Right renal pelvis (tissue), 4 donors: ENCODE measurements around the gene SEMA3E. TPM values are rescaled to one million over a fixed set of nuclear protein-coding genes. Genes with fewer than 3 reads are reported as not detected.
"Not testable (repeated sequence)": the region's sequence is repeated elsewhere in the genome, so short reads cannot be mapped to it uniquely, and the experiment has no call there.

Source experiments
- DNase-seq, 4 donors: peaks; one replicate each; pipeline ENCODE4 v3.0.0-alpha.2; 2013; ENCODE audit warnings: low read depth in 4 of 4, low spot score in 3 of 4, missing footprints in 1 of 4
- polyA plus RNA-seq, 4 donors: library from polyadenylated mRNA; unstranded; fragments of 120-200 nt; gene quantifications; one replicate each; pipeline ENCODE4 v1.2.1, GENCODE V29; 2013; ENCODE audit not compliant: insufficient read length in 4 of 4

SEMA3E gene
- polyA plus RNA-seq, result 1 to 10 TPM; 1.5 to 3.0 (median 2.2) TPM

GRCh38 chr7:83648464-83649241, at the start of gene SEMA3E:
Gene SEMA3E, minus strand, starts transcription at chr7:83649139.
- peak in 2 of 4 donors; percentile 20 to 34 for DNase-seq

- DNase-seq, result no peak
Measured at GRCh38 chr7:83697804-83698530, 49.0 kb upstream of the SEMA3E start.

GRCh38 chr7:83696101-83696500, 47.2 kb upstream of the SEMA3E start:
- no peak for DNase-seq

GRCh38 chr7:83695128-83695960, 46.4 kb upstream of the SEMA3E start:
- DNase-seq, result no peak

- no peak for DNase-seq
Measured at GRCh38 chr7:83693256-83693655, 44.3 kb upstream of the SEMA3E start.

- no peak for DNase-seq
Measured at GRCh38 chr7:83691095-83691494, 42.2 kb upstream of the SEMA3E start.

GRCh38 chr7:83689855-83690254, 40.9 kb upstream of the SEMA3E start:
- no peak for DNase-seq

GRCh38 chr7:83686416-83686815, 37.5 kb upstream of the SEMA3E start:
- DNase-seq, result no peak

- no peak for DNase-seq
Measured at GRCh38 chr7:83684928-83685327, 36.0 kb upstream of the SEMA3E start.

- no peak for DNase-seq
Measured at GRCh38 chr7:83681200-83681778, 32.4 kb upstream of the SEMA3E start.

GRCh38 chr7:83677180-83677866, 28.4 kb upstream of the SEMA3E start:
- DNase-seq, result peak; percentile 22 to 52 (median 34)

GRCh38 chr7:83673291-83673690, 24.4 kb upstream of the SEMA3E start:
- not testable (repeated sequence) for DNase-seq

GRCh38 chr7:83672157-83672556, 23.2 kb upstream of the SEMA3E start:
- no peak for DNase-seq

GRCh38 chr7:83663131-83663530, 14.2 kb upstream of the SEMA3E start:
- no peak for DNase-seq

- no peak for DNase-seq
Measured at GRCh38 chr7:83658126-83658525, 9.2 kb upstream of the SEMA3E start.

- peak; percentile 6 to 22 (median 13) for DNase-seq
Measured at GRCh38 chr7:83655951-83656556, 7.1 kb upstream of the SEMA3E start.

- DNase-seq, result no peak
Measured at GRCh38 chr7:83652481-83652880, 3.5 kb upstream of the SEMA3E start.

- no peak for DNase-seq
Measured at GRCh38 chr7:83649701-83650100, 762 bp upstream of the SEMA3E start.

GRCh38 chr7:83646027-83646426, 2.9 kb downstream of the SEMA3E start:
- DNase-seq, result no peak

- no peak for DNase-seq
Measured at GRCh38 chr7:83643739-83644138, 5.2 kb downstream of the SEMA3E start.
